GM23248 (cell line): ENCODE data around the gene SH3GL3. TPM values are rescaled to one million over a fixed set of nuclear protein-coding genes. Genes with fewer than 3 reads are reported as not detected.

Experiments
- DNase-seq: peaks from one replicate; pipeline ENCODE4 v3.0.0-alpha.2; 2015
- H2AFZ ChIP-seq: fragments of 200-600 bp; sonication (generic); 2 replicates; pipeline ENCODE4 v1.6.1; 2016; ENCODE audit warnings: antibody characterized with exemption
- H3F3A ChIP-seq: fragments of 200-600 bp; sonication (generic); 2 replicates; pipeline ENCODE4 v1.6.1; 2016; ENCODE audit warnings: mild to moderate bottlenecking, antibody characterized with exemption, mixed run types; ENCODE audit not compliant: insufficient read depth
- H3K27ac ChIP-seq: fragments of 200-600 bp; sonication (generic); 2 replicates; pipeline ENCODE4 v1.5.1; 2016; ENCODE audit warnings: mild to moderate bottlenecking
- H3K27me3 ChIP-seq: fragments of 200-600 bp; sonication (generic); replicated peaks from 2 replicates; pipeline ENCODE4 v1.6.1; 2016; ENCODE audit warnings: mild to moderate bottlenecking; ENCODE audit not compliant: insufficient read depth
- H3K36me3 ChIP-seq: fragments of 200-600 bp; sonication (generic); 2 replicates; pipeline ENCODE4 v1.6.1; 2016; ENCODE audit warnings: low read depth, mild to moderate bottlenecking
- H3K4me1 ChIP-seq: fragments of 200-600 bp; sonication (generic); 2 replicates; pipeline ENCODE4 v1.6.1; 2016; ENCODE audit warnings: mild to moderate bottlenecking; ENCODE audit not compliant: insufficient read depth
- H3K4me2 ChIP-seq: fragments of 200-600 bp; sonication (generic); one replicate; pipeline ENCODE4 v1.6.1; 2016; ENCODE audit warnings: mild to moderate bottlenecking; ENCODE audit not compliant: unreplicated experiment
- H3K4me3 ChIP-seq: fragments of 200-600 bp; sonication (generic); 2 replicates; pipeline ENCODE4 v1.5.1; 2016; ENCODE audit warnings: mild to moderate bottlenecking
- H3K79me2 ChIP-seq: fragments of 200-600 bp; sonication (generic); 2 replicates; pipeline ENCODE4 v1.6.1; 2016; ENCODE audit warnings: mild to moderate bottlenecking; ENCODE audit not compliant: insufficient read depth
- H3K9ac ChIP-seq: fragments of 200-600 bp; sonication (generic); 2 replicates; pipeline ENCODE4 v1.6.1; 2016; ENCODE audit warnings: mild to moderate bottlenecking
- H3K9me2 ChIP-seq: fragments of 200-600 bp; sonication (generic); 2 replicates; pipeline ENCODE4 v1.6.1; 2016; ENCODE audit warnings: mixed run types, mild to moderate bottlenecking, moderate library complexity; ENCODE audit not compliant: insufficient read depth
- H3K9me3 ChIP-seq: fragments of 200-600 bp; sonication (generic); one replicate; pipeline ENCODE4 v1.6.1; 2017; ENCODE audit warnings: low read depth
- H4K20me1 ChIP-seq: fragments of 200-600 bp; sonication (generic); 2 replicates; pipeline ENCODE4 v1.6.0; 2016; ENCODE audit not compliant: insufficient read depth
- EZH2 ChIP-seq: fragments of 200-600 bp; sonication (generic); IDR thresholded peaks from 2 replicates; pipeline ENCODE4 v1.6.1; 2018; ENCODE audit warnings: antibody characterized with exemption, mild to moderate bottlenecking; ENCODE audit not compliant: insufficient read depth, poor library complexity, severe bottlenecking
- EZH2phosphoT487 ChIP-seq: fragments of 200-600 bp; sonication (generic); IDR thresholded peaks from 2 replicates; pipeline ENCODE4 v1.6.1; 2018; ENCODE audit warnings: antibody characterized with exemption, moderate library complexity, mild to moderate bottlenecking, low read depth; ENCODE audit not compliant: insufficient read depth
- WGBS, 2 experiments: methylation state at CpG; one replicate each; pipeline ENCODE4 v1.1.6; 2015 to 2017; ENCODE audit warnings: low lambda C conversion rate in 2 of 2, low coverage in 1 of 2; ENCODE audit errors: missing lambda C conversion rate in 2 of 2; 5-methylcytosine and 5-hydroxymethylcytosine counted together
- in situ Hi-C: fragments of 300-500 bp; cut with MboI; formaldehyde crosslinking; loops from 2 replicates; pipeline ENCODE4 v1.15.0; 2020
- polyA plus RNA-seq: library from polyadenylated mRNA; unstranded; fragments of >200 nt; fragmentation: Nextera tagmentation; extraction: Ambion mirVana; gene quantifications from 2 replicates; pipeline ENCODE4 v1.2.1, GENCODE V29; 2016
- total RNA-seq: library from RNA; depleted of rRNA; stranded (reverse); fragments of >200 nt; shearing (Covaris generic); gene quantifications from 2 replicates; pipeline ENCODE4 v1.2.3, GENCODE V29; 2014

SH3GL3 gene
- total and polyA plus RNA-seq, 2 experiments from 2014 or later, result 0.28 TPM; not detected in 1

DNA sequence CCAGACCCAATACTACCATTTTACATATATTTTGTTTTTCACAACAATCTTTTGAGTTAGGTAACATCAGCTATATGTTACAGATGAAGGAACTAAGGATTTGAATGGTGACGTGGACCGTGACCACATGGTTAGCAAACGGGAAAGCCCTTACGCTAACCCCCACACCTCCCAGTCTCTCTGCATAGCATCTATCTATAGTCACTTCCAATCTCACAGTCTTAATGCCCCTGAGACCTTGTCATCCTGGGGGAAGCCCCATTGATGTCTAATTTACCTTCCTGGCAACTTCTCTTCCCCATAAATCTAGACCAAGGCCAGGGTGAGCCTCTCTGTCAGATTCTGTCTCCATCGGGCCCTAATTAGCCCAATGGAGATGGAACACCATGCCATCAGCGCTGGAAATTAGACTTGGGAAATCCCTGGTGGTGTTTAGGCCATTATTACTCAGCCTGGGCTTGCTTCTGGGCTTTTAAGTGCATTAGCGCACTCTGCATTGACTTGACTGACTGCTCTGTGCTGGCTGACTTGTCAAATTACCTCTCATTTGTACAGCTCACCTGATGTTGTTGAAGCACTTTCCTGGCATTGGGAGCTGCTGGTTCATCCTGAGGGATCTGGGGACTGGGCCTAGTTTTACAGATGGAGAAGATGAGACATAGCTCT, 34.0 kb upstream of the SH3GL3 start:
- H3K9ac ChIP-seq, result no peak overlapping the region
- no peaks in the 10 kb centered on the region for H3K4me1 ChIP-seq
- H4K20me1 ChIP-seq, result no peaks in the 10 kb centered on the region
- H3K27ac ChIP-seq, result no peak overlapping the region
- H3K36me3 ChIP-seq, result no peaks in the 10 kb centered on the region
- no peaks in the 10 kb centered on the region for H3K9me2 ChIP-seq
- no peaks in the 10 kb centered on the region; the same call in 1 of the 2 replicates for H3K27me3 ChIP-seq
- H3K4me2 ChIP-seq, result no peak overlapping the region
- H3K9me3 ChIP-seq, result no peaks in the 10 kb centered on the region
- H3K79me2 ChIP-seq, result no peaks in the 10 kb centered on the region
- DNase-seq, result no peak
- WGBS, 2 experiments, result 67 to 75% methylated on average over 7 of the region's 7 CpGs
- no peak overlapping the region for H2AFZ ChIP-seq
- no peak overlapping the region for H3K4me3 ChIP-seq
- in situ Hi-C loops, result no loop called here
- no peaks in the 10 kb centered on the region for H3F3A ChIP-seq
- TF ChIP-seq EZH2, result no peak
- no peak for TF ChIP-seq EZH2phosphoT487

DNA sequence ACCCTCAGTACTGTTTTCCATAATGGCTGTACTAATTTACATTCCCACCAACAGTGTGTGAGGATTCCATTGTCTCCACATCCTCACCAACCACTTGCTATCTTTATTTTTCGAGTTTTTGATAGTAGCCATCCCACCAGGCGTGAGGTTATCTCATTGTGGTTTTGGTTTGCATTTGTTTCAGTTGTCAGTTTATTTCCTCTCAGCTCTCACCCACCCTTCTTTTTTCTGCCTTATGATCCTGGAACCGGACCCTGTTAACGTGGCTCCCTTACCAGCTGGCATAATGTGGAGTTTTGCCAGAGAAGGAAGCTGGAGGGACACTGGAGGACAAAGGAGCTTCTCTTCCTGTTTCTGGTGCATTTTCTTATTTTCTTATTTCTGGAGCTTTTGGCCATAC, 25.1 kb upstream of the SH3GL3 start:
- no peaks in the 10 kb centered on the region for H3K36me3 ChIP-seq
- no peaks in the 10 kb centered on the region for H3K79me2 ChIP-seq
- no peak overlapping the region for H2AFZ ChIP-seq
- no peak for TF ChIP-seq EZH2
- TF ChIP-seq EZH2phosphoT487, result no peak
- no peak for DNase-seq
- H3K9ac ChIP-seq, result no peak overlapping the region
- no peak overlapping the region for H3K4me2 ChIP-seq
- no peaks in the 10 kb centered on the region for H4K20me1 ChIP-seq
- H3K27ac ChIP-seq, result no peak overlapping the region
- H3F3A ChIP-seq, result no peaks in the 10 kb centered on the region
- H3K9me2 ChIP-seq, result no peaks in the 10 kb centered on the region
- 41 to 44% methylated on average over 4 of the region's 4 CpGs for WGBS, 2 experiments
- no peaks in the 10 kb centered on the region for H3K9me3 ChIP-seq
- H3K4me1 ChIP-seq, result no peaks in the 10 kb centered on the region
- in situ Hi-C loops, result no loop called here
- H3K4me3 ChIP-seq, result no peak overlapping the region
- peaks cover 13% of the 10 kb centered on the region for H3K27me3 ChIP-seq

DNA sequence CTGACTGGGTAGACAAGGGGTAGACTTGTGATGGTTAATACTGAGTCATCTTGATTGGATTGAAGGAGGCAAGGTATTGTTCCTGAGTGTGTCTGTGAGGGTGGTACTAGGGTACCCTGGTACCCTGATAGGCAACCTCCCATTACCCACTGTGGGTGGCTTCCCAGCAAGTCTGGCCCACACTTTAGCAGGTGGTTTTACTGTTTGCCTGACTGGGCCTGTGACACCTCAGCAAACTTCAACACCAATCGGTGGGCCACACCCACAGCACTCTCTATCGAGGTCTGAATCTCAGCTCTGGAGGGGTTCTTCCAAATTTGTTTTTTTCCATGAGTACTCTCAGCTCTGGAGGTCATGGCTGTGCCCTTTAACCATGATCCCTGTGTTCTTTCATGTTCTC, 24.6 kb upstream of the SH3GL3 start:
- Histone ChIP-seq H3K27me3 (peaks cover 13% of the 10 kb centered on the region), H3K4me1 (no peaks in the 10 kb centered on the region), H2AFZ (no peak overlapping the region), H3K79me2 (no peaks in the 10 kb centered on the region), H3K9me2 (no peaks in the 10 kb centered on the region), H3K4me2 (no peak overlapping the region), H3K27ac (no peak overlapping the region), H3F3A (no peaks in the 10 kb centered on the region), H3K9me3 (no peaks in the 10 kb centered on the region), H3K36me3 (no peaks in the 10 kb centered on the region), H4K20me1 (no peaks in the 10 kb centered on the region), H3K9ac (no peak overlapping the region), H3K4me3 (no peak overlapping the region)
- in situ Hi-C loops, result no loop called here
- no peak for DNase-seq
- 35 to 40% methylated on average over 2 of the region's 2 CpGs for WGBS, 2 experiments
- TF ChIP-seq EZH2phosphoT487 (no peak), EZH2 (no peak)

DNA sequence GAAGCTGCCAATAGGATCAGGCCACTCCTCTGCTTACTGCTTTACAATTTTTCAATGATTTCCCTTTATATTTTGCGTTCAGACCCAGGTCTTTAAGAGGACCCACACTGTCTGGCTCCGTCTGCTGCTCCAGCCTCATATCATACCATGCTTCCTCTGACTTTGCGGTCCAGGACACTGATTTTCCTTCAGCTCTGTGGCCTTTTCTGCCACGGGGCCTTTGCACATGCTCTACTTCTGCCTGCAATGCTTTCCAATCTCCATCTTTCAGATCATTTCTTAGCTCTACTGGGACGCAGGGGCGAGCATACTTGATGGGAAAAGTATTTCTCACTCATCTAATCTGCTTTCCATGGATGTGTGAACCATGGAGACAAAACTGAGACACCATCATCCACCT, 23.0 kb upstream of the SH3GL3 start:
- no peak for TF ChIP-seq EZH2phosphoT487
- no peak for TF ChIP-seq EZH2
- Histone ChIP-seq H3K9me3 (no peaks in the 10 kb centered on the region), H3K4me1 (no peaks in the 10 kb centered on the region), H3K9me2 (no peaks in the 10 kb centered on the region), H3F3A (no peaks in the 10 kb centered on the region), H3K27me3 (peaks cover 6% of the 10 kb centered on the region), H3K4me2 (no peak overlapping the region), H3K4me3 (no peak overlapping the region), H3K79me2 (no peaks in the 10 kb centered on the region), H4K20me1 (no peaks in the 10 kb centered on the region), H3K36me3 (no peaks in the 10 kb centered on the region), H3K27ac (no peak overlapping the region), H2AFZ (no peak overlapping the region), H3K9ac (no peak overlapping the region)
- in situ Hi-C loops, result no loop called here
- no peak for DNase-seq
- WGBS, 2 experiments, result 41 to 42% methylated on average over 6 of the region's 6 CpGs
